IPS-11a (cell line): ENCODE measurements around the gene CD226.
"Not testable (repeated sequence)": the region's sequence is repeated elsewhere in the genome, so short reads cannot be mapped to it uniquely, and the experiment has no call there.

Experiments
- H3K4me3 ChIP-seq: one replicate; pipeline ENCODE4 v1.5.1; 2013; ENCODE audit warnings: low read depth, low read length, control low read depth

Gene CD226

DNA sequence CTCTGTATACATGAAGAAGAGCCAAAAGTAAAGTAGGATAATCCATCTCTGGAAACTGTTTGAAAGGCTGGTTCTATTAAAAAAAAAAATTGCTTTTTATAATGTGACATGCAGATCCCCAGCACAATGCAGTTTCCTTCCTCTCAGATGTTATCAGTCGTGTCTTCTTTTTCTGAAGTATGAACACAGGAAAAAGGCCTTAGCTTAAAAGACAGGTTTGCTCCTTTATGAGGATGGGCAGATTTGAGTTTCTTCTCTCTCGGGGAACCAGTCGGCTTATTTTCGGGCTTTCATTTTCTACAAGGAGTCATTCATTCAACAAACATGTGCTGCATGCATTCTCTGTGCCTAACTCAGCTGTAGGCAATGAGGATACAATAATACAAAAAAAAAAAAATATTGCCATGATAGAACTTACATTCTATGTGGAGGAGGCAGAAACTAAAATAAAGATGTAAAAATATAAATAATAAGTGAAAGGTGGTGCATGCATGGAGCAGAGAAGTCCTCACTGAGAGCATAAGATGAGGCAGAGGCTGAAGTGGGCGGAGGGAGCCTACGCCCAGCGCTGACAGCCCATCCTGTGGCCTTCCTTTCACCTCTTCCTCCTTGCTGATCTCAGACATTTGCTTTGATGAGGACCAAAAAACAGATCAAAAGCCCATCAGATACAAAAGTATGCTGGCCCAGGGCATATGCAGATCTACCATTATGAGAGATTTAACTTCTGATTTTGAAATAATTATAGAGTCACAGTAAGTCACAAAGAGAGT, at the start of gene CD226:
Gene CD226 (minus strand): TSS at position 513 of the 773 bp plus-strand sequence. CDS start 467 bp downstream, at position 46.
- H3K4me3 ChIP-seq: no peak within 1 kb of the TSS

DNA sequence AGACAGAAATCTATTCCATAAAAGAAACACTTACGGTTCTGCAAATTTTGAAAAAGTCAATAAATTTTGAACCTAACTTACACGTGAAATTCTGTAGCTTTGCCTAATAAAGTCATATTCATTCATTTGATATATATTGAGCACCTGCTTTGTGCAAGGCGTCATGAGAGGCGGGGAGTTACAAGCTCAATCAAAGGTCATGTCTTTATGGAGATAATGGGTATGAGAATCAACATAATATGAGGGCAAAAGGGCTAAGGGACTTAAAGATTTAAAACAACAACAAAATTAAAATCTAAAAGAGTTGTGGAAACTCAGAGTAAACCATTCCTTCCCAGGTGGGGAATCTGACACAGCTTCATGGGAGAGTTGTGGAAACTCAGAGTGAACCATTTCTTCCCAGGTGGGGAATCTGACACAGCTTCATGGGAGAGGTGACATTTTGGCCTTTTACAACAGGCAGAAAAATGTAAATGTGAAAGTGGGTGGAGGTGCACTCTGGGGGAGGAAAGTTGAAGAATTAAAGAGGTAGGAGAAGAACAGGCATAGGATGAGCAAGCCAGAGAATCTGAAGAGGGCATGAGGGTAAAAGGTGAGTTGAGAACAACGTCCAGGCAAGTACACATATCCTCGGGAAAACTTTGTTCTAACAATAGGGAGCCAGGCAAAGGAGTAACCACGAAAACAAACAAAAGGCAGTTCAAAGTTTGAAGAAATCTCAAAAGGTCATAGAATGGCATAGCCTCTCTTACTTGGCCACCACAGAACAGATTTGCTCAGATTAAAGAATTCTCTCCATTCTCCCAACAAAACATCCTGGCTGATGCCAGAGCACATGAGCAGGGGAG, 49.5 kb upstream of the CD226 start:
- H3K4me3 ChIP-seq: no peak overlapping the region

DNA sequence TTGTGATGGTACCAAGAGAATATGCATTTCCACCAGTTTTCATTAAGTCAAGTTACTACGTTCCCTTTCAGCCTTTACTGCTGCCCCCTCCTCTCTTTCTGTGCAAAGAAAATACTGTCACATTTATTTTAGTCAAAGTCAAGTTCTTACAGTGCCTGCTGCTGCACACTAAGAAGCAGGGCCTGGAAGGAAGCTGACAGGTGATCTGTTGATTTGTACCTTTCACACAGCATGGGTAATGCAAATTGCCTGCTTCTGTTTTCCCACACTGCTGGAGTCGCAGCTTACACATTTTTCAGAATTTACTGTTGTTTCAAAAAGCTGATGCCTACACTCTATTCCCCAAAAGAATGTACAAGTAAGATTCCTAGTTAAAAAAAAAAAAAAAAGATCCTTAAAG, 48.7 kb upstream of the CD226 start:
- H3K4me3 ChIP-seq: no peak overlapping the region

DNA sequence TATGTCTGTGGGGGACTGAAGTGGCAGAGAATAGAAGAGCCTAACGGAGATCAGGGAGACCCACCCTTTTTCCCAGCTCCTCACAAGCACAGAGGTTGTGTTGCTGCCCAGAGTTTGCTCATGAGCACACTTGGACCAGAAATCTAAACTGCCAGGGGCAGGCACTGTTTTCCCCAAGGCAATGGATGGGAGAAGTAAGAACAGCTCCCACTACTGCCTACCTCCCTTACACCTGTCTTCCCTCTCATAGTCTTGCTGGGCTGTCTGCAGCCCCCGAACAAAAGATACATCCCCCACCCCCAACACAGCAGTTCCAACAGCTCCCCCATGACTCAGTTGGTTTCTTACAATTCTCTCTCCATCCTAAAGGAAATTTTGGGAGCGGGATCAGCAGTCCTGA, 48.1 kb upstream of the CD226 start:
- no peak overlapping the region for H3K4me3 ChIP-seq

- no peak overlapping the region for H3K4me3 ChIP-seq
Observed at GRCh38 chr18:69992776-69993175, 45.1 kb upstream of the CD226 start.

DNA sequence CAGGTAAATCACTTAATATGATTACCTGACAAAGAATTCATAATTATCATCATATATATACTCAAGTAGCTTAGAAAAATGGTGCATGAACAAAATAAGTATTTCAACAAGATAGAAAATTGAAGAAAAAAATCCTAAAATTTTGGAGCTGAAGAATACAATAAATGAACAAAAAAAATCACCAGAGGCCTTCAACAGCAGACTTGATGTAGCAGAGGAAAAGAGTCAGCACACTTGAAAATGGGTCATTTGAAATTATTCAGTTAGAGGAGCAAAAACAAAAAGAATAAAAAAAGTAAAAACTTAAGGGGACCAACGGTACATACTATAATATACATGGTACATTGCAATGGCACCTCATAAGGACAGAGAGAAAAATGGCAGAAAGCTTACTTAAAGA, 40.2 kb upstream of the CD226 start:
- H3K4me3 ChIP-seq: no peak overlapping the region

GRCh38 chr18:69985239-69985638, 37.6 kb upstream of the CD226 start:
- no peak overlapping the region for H3K4me3 ChIP-seq

DNA sequence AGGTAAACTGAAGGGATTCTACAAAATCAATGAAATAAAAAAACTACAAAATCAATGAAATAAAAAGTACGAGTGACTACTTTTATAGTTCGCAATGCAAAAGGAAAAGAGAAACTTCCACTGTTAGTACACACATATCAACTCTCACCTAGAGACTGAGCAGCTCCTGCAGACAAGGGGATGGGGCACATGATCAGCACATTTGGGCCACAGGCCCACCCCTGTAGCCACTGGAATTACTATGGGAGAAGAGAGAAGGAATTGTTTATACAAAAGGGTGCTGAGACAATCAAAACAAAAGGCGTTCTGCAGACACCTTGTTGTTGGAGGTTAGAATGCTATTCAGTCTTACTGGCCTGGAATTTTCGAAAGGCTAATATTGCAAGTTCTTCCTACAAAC, 34.7 kb upstream of the CD226 start:
- no peak overlapping the region for H3K4me3 ChIP-seq

GRCh38 chr18:69981948-69982347, 34.3 kb upstream of the CD226 start:
- H3K4me3 ChIP-seq: no peak overlapping the region

- no peak overlapping the region for H3K4me3 ChIP-seq
Observed at GRCh38 chr18:69980982-69981804, 33.5 kb upstream of the CD226 start.

GRCh38 chr18:69980509-69980908, 32.8 kb upstream of the CD226 start:
- H3K4me3 ChIP-seq: no peak overlapping the region

- H3K4me3 ChIP-seq: no peak overlapping the region
Observed at GRCh38 chr18:69978732-69979715, 31.4 kb upstream of the CD226 start.

GRCh38 chr18:69975294-69975693, 27.6 kb upstream of the CD226 start:
- H3K4me3 ChIP-seq: not testable (repeated sequence)

GRCh38 chr18:69974365-69974764, 26.7 kb upstream of the CD226 start:
- H3K4me3 ChIP-seq: no peak overlapping the region

DNA sequence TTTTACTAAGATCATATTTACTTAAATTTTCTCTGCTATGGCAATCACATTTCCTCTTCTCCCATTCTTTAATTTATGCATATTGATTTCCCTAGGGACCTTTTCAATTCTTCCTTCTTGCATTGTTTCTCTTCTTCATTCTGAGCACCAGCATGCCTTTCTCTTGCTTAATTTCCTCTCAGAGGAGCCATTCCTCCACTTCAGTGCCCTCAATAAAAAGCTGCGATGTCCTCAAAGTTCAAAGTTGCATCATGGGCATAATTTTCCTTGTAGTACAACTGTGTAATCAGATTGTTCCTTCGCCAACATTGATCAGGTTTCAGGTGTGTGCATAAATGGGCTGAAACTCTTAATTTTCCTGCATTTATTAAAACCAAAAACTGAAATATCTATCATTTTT, 21.8 kb upstream of the CD226 start:
- no peak overlapping the region for H3K4me3 ChIP-seq

- no peak overlapping the region for H3K4me3 ChIP-seq
Observed at GRCh38 chr18:69968039-69968438, 20.4 kb upstream of the CD226 start.

DNA sequence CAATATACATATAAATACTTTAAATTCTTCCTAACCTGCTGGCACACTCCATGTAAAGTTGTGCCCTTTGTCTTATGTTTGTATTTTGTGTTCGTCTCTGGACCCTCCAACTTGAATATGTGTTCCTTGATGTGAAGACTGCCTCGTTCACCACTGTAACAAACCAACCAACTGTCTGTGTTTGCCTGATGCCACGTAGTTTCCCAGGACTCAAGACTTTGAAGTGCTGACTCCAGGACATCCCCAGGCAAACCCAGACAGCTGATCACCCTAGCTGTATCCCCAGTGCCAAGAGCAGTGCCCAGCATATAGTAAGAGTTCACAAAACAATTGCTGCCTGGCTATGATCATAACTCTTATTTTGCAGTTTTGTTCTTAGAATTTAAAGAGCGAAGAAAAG, 15.5 kb upstream of the CD226 start:
- no peak overlapping the region for H3K4me3 ChIP-seq

DNA sequence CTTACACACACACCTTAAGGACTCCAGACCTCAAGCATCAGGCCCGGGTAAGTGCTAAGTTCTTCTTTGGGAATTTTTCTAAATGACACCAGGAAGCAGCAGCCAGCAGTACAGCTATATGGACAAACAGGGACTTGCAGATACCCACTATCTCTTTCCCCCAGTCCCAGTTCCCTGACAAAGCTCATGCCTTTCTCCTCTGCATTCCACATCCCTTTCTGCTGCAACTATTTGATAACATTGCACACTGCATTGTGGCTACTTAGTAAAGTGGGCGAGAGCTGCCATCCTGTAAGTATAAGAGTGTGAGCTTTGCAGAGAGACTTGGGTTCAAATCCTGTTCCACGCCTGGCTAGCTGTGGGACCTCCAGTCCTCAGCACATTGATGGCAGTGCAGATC, 14.0 kb upstream of the CD226 start:
- no peak overlapping the region for H3K4me3 ChIP-seq

DNA sequence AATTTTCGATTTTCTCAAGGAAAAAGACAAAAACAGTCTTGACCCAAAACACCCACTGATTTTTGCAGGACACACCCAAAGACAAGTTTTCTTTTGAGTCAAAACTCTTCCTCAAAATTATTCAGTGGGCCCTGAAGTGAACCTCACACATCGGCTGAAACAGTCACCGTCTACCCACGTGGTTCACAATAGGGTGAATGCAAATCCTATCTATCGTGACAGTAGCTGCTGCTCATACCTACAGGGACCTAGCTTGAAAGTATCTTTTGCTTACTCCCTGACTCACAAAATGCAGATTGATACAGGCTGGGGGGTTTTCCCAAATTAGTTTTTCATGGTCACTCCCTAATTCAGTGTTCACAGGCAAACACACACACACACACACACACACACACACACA, 10.7 kb upstream of the CD226 start:
- H3K4me3 ChIP-seq: no peak overlapping the region

DNA sequence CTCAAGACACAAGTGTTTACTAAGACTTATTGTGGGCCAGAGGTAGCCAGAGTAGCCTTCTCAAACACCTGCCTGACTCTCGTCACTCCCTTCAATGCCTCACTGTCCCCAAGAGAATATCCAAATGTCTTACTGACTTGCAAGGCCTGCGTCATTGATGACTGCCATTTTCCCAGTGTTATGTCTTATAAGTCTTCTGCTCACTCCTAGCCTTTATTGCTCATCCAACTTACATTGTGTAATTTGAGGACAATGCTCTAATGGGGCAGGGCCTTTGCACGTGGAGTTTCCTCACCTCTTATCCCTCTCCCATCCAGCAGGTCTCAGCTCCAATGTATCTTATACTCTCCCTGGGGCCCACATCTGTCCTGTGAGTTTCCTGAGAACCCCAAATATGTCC, 10.1 kb upstream of the CD226 start:
- H3K4me3 ChIP-seq: no peak overlapping the region
